AG09319 (cell line): ENCODE results near the gene COL19A1.

Source experiments
- DNase-seq: peaks from one replicate; pipeline ENCODE4 v3.0.0-alpha.2; 2010; ENCODE audit warnings: low read depth; ENCODE audit errors: extremely low read depth
- TF ChIP-seq, protein P1 (sequence below): IDR thresholded peaks from 2 replicates; pipeline ENCODE4 v1.5.1; 2011; ENCODE audit warnings: low read depth, mild to moderate bottlenecking, inconsistent platforms, low read length, moderate library complexity

Gene COL19A1

DNA sequence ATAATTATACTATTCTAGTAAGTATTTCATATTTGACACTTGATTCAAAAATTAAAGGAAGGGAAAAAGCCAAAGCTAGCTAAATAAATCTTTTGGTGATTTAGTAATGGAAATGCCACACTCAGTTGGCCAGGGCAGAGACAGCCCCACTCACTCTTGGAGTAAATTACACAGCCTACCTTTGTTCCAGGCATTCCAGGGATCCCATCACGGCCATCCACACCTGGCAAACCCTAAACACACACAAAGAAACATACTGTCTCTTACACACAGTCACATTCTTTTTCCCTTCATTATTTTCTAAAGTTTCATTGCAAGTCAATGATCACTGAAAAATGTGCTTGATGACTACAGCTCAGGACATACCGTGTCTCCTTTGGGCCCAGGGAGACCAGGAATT is 388.4 kb downstream of the COL19A1 start:
- TF ChIP-seq, protein P1, sequence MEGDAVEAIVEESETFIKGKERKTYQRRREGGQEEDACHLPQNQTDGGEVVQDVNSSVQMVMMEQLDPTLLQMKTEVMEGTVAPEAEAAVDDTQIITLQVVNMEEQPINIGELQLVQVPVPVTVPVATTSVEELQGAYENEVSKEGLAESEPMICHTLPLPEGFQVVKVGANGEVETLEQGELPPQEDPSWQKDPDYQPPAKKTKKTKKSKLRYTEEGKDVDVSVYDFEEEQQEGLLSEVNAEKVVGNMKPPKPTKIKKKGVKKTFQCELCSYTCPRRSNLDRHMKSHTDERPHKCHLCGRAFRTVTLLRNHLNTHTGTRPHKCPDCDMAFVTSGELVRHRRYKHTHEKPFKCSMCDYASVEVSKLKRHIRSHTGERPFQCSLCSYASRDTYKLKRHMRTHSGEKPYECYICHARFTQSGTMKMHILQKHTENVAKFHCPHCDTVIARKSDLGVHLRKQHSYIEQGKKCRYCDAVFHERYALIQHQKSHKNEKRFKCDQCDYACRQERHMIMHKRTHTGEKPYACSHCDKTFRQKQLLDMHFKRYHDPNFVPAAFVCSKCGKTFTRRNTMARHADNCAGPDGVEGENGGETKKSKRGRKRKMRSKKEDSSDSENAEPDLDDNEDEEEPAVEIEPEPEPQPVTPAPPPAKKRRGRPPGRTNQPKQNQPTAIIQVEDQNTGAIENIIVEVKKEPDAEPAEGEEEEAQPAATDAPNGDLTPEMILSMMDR = no peak
- DNase-seq = no peak

DNA sequence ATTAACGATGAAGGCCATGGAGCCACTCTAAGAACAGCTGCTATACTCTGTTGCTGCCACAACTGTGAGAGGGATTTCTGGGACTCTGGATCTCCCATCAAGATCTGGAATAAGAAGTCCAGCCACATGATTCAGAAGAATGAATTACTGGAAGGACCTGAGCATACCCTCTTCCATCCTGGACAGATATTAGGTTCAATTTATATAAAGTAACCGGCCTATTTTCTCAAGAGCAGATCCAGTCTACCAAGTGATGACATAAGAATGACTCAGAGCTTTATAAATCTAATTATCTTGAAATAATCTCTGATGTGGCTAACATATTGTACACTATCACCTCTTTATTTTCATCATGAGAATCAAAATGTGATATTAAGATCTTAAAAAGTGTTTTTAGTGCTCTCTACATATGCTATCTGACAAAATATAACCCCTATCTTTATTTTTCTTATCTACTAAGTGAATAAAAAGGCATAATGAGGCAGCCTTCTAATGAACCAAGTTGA is 391.5 kb downstream of the COL19A1 start:
- DNase-seq = no peak
- TF ChIP-seq, protein P1 = no peak

DNA sequence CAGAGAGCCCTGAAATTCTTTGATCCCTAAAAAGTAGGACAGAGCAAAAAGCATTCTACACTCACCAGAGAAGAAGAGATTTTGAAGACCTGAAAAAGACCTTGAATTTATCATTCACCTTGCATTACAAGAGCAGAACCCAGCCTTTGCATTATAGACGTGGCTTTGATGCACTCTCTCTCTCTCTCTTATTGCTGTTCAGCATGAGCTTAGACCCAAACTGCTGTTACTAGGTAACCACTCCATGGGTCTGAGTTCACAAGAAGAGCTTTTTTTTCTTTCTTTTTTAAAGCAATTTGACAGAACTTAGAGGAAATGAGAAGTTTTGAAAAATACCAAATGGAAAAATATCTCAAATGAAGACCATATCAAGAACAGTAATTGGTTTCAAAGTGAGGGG is 392.1 kb downstream of the COL19A1 start:
- TF ChIP-seq, protein P1 = no peak

More for the DNA sequence above, 392.1 kb downstream of the COL19A1 start:
- DNase-seq = no peak
